Transverse colon (tissue), 4 donors: ENCODE results near the gene ATE1.

Source experiments
- EP300 ChIP-seq: sonication (generic); formaldehyde crosslinking; IDR thresholded peaks from one replicate; pipeline ENCODE4 v1.6.1; 2017; ENCODE audit warnings: antibody characterized with exemption, low read depth
- POLR2A ChIP-seq: fragments of 450-650 bp; IDR thresholded peaks from one replicate; pipeline ENCODE4 v1.6.1; 2016; ENCODE audit warnings: antibody characterized with exemption, mild to moderate bottlenecking, moderate library complexity
- POLR2AphosphoS5 ChIP-seq, 3 donors: sonication (generic); formaldehyde crosslinking; IDR thresholded peaks; one replicate each; pipeline ENCODE4 v1.6.1; 2016; ENCODE audit warnings: antibody characterized with exemption in 3 of 3
- TF ChIP-seq, protein P1 (sequence below), 5 experiments: fragments of 200-600 bp in 3 of 5; fragments of 450-650 bp in 2 of 5; sonication (generic) in 3 of 5; IDR thresholded peaks; 1 replicate in 2 of 5; 2 replicates in 3 of 5; pipeline ENCODE4 v1.5.1; 2016 to 2017; ENCODE audit warnings: antibody characterized with exemption in 5 of 5, inconsistent platforms in 3 of 5, mild to moderate bottlenecking in 2 of 5, moderate library complexity in 1 of 5

DNA sequence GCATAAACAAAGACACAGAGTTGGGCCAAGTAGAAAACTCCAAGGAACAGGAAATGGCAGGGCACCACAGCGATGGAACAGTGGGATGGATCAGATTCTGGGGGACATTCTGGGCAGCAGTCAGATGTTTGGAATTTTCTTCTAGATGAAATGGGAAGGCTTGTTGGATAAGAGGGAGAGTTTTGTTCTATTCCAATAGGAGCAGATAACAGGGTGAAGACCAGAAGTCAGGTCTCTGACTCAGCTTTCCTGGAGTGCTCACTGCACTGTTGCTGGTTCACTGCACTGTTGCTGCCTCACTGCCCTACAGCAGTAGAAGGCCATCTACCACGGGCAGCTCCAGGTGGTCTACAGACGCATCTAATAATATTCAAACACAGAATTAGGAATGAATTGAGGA, 135.6 kb downstream of the ATE1 start:
- TF ChIP-seq, protein P1, sequence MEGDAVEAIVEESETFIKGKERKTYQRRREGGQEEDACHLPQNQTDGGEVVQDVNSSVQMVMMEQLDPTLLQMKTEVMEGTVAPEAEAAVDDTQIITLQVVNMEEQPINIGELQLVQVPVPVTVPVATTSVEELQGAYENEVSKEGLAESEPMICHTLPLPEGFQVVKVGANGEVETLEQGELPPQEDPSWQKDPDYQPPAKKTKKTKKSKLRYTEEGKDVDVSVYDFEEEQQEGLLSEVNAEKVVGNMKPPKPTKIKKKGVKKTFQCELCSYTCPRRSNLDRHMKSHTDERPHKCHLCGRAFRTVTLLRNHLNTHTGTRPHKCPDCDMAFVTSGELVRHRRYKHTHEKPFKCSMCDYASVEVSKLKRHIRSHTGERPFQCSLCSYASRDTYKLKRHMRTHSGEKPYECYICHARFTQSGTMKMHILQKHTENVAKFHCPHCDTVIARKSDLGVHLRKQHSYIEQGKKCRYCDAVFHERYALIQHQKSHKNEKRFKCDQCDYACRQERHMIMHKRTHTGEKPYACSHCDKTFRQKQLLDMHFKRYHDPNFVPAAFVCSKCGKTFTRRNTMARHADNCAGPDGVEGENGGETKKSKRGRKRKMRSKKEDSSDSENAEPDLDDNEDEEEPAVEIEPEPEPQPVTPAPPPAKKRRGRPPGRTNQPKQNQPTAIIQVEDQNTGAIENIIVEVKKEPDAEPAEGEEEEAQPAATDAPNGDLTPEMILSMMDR (IDR thresholded peaks at IDR 0.05), result no peak
- TF ChIP-seq EP300 (no peak), POLR2A (no peak), POLR2AphosphoS5 (IDR thresholded peaks at IDR 0.05) (no peak)
